ENCODE data around the gene SH2D3C.

Gene SH2D3C

GRCh38 chr9:127738666-127739065 lies 39.8 kb downstream of the SH2D3C start:
- DNase-seq, result no peak

DNA sequence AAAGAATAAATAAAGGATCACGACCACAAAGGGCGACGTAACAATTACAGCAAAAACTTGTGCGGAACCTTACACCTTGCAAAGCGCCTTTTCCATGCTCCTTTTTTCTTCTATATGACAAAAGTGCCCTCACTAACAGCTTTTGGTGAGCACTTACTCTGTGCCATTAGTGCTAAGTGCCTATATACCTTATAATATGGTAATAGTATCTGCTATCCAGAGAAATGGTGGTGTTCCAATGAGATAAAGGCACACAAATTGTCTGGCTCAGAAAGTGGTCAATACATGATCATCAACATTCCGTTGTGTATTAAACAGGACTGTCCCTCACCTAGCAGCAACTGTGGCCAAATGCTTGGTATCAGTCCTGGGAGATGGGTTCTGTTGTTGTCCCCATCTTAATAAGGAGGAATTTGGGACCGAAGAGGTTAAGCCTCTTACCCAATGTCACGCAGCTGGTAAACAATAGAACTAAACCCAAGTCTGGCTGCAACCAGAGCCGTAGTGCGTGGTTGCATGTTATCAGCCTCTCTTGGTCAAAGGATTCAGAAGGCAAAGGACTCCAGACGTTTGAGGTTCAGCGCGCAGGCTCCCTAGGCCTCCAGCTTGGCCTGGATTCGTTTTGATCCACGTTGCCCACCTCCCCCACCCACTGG lies 42.8 kb downstream of the SH2D3C start:
- no peak for DNase-seq

DNA sequence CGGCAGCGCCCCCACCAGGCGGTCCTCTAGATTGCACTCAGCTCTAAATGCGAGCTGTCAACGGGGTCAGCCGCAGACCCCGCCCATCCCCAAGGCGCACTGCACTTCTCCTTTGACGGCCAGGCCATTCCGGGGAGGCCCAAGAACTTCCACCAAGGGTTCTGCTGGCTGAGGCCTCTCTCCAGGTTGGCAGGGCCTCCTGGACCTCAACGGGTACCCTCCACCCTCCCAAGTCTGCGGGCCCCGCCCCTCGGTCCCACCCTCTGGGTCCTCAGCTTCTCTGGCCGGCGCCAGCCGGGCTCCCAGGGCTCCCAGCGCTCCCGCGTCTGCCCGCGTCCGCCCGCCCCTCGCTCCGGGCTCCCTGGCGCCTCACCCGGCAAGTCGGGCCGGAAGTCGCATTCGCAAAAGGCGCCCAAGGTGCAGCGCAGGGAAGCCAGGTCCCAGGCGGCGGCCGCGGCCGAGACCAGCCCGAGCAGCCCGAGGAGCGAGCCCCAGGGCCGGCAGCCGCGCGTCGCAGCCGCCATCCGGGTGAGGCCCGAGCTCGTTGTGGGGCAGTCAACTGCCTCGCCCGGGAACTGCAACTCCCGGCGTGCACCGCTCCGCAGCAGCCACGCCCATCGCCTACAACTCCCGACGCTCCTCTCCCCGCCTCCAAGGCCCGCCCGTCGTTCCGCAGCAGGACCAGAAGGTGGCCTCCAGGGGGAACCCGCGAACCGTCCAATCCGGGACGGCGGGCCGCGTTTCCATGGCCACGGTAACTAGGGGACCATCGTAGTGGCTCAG lies 43.5 kb downstream of the SH2D3C start, which contains the start of gene TOR2A:
TOR2A (minus strand) TSS at position 548 of the 783 bp plus-strand sequence; CDS start at position 524, 24 bp downstream.
- DNase-seq, result peak; percentile 97

- DNase-seq, result no peak
Measured at GRCh38 chr9:127734247-127734746, 44.2 kb downstream of the SH2D3C start.

- DNase-seq, result peak; percentile 41
Measured at GRCh38 chr9:127733614-127734013, 44.9 kb downstream of the SH2D3C start.

GRCh38 chr9:127732444-127732843 lies 46.0 kb downstream of the SH2D3C start:
- no peak for DNase-seq

- DNase-seq, result no peak
Measured at GRCh38 chr9:127731938-127732337, 46.5 kb downstream of the SH2D3C start.

- DNase-seq, result no peak
Measured at GRCh38 chr9:127730799-127731410, 47.6 kb downstream of the SH2D3C start.

GRCh38 chr9:127730262-127730661 lies 48.2 kb downstream of the SH2D3C start:
- DNase-seq, result no peak

GRCh38 chr9:127729522-127730256 lies 48.8 kb downstream of the SH2D3C start:
- DNase-seq, result no peak

DNA sequence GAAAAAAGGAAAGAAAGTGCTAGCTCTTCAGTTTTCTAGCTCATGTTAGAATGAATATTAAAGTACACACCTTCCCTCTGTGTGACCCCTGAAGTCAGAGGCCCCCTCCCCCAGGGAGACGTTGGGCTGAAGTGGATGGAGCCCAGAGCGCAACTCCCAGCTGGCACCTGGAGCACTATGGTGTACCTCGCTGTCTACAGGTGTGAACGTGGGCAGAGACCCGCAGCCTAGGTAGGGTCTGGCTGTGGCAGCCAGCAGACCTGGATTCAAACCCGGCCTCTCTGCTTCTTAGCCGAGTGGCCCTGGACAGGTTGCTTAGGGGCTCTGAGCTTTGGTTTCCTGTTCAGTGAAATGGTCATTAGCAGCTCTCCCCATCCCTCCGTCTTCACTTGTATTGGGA lies 49.7 kb downstream of the SH2D3C start:
- no peak for DNase-seq

DNA sequence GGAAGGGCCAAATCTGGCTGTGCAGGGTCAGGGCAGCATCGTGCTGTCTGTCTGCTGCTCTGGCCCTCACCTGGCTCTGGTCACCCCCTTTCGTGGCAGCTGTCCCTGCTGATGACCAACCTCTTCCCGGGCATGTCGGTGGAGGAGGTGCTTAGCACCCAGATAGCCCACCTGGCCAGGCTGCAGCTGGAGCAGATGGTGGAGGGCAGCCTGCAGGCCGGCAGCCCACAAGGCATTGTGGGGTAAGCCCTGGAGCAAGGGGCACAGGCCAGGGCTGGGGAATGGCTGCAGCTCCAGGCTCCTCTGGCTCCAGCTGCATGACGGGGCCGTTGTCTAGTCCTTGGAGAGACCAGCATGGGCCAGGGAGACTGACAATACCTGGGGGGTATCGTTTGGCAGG lies 51.6 kb downstream of the SH2D3C start:
- DNase-seq, result no peak

GRCh38 chr9:127724012-127724411 lies 54.5 kb downstream of the SH2D3C start:
- DNase-seq, result no peak

DNA sequence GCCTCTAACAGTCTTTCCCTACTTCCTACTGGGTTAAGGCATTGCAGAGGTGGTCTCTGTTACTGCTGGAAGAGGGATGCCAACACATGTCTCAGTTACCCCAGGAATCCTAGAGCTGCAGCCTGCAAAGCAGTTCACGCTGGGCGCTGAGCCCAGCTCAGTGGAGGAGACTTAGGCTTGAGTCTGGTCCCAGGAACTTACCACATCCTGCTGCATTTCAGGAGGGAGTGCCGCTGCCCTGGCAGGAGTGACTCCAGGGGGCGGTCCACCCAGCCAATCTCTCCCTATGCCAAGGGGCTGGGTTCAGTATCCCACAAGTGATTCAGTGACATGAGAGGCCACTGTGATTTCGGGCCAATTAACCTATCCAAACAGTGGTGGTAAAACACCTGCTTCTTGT lies 55.0 kb downstream of the SH2D3C start:
- no peak for DNase-seq

DNA sequence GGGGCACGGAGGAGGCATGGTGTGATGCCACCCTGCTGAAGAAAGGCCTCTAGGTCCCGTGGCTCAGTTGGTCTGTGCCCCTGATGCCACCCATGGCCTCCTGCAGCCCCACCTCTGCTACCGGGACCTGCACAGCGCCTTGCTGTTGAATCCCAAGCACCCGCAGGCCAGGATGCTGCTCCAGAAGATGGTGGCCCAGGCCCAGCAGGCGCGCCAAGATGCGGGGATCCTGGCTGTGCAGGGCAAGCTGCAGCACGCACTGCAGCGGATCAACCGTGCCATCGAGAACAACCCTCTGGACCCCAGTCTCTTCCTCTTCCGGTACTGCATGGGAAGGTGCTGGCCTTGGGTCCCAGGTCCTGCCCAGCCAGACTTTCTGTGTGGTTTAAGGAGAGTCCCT lies 55.5 kb downstream of the SH2D3C start:
- no peak for DNase-seq

DNA sequence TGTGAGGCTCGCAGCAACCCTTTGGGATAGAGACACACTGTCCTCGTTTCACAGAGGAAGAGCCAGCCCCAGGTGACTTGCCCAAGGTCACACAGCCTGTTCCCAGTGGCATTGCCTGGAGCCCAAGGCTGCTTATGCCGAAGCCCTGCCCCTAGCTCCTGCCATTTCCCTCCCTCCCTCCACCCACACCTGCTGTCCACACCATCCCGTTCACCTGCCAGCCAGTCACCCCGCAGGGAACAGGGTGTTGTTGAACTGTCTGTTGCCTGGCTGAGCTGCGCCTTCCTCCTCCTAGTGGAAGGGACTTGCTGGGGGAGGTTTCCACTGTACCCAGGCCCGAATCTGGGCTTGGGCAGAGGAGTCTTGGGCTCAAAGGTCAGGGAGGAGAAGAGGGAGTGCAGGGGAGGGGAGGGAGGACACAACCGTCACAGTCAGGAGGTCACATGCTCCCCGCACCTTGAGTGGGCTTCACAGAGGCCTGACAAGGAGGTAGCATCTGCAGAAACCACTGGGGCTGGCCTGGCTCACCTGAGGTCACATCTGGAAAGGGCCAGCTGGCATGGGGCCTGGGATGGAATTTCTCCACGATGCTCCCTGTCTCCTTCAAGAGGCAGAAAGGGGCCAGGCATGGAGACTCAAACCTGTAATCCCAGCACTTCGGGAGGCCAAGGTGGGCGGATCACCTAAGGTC lies 56.3 kb downstream of the SH2D3C start:
- DNase-seq, result no peak

- DNase-seq, result no peak
Measured at GRCh38 chr9:127721391-127721821, 57.1 kb downstream of the SH2D3C start.

GRCh38 chr9:127720865-127721227 lies 57.6 kb downstream of the SH2D3C start:
- no peak for DNase-seq

DNA sequence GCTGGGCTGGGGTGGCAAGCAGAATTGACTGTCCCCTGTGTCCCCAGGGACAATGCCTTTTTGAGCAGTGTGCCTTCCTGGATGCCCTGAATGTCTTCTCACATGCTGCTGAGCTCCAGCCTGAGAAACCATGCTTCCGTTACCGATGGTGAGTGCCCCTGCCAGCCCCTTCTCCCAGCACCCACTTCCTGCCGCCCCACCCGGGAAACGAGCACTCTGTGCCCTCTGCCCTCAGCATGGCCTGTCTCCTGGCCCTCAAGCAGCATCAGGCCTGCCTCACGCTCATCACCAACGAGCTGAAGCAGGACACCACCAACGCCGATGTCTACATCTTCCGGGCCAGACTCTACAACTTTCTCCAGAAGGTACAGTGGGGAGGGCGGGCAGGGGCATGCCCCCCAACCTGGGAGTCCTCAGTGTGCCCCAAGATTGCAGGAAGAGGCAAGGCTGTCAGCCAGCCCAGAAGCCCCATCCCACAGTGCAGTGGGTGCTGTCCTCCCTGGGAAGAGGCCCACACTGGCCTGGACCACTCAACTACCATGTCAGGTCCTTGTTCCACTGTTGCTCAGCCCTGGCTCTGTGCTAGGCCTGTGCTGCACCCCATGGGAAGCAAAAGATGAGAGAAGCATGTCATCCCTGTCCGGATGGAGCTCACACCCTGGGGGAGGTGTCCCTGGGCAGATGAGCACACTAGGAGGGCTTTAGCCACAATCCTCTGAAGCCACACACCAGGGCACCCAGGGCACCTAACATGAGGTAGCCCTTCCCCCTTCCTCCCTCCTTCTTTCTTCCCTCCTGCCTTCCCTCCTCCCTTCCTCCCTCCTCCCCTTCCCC lies 58.2 kb downstream of the SH2D3C start:
- DNase-seq, result no peak

DNA sequence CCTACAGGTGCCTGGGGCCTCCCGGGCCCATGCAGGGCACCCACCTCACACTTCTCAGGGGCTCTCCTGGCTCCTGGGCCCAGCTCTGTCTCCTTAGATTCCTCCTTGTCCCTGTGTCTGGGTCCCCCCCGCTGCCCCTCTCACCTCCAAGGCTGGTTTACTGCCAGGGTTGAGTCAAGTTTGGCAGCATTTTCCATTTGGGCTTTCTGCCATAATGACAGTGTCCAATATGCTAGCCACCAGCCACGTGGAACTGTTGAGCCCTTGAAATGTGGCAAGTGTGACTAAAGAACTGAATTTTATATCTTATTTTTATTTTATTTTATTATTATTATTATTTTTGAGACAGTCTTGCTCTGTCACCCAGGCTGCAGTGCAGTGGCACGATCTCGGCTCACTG lies 60.7 kb downstream of the SH2D3C start:
- no peak for DNase-seq

- no peak for DNase-seq
Measured at GRCh38 chr9:127716412-127716811, 62.1 kb downstream of the SH2D3C start.

Measured in inflammatory macrophage treated with lipopolysaccharide for 4 hours (primary cell).